Liver (tissue), 9 donors: ENCODE results near the gene COX10. TPM values are rescaled to one million over a fixed set of nuclear protein-coding genes. Genes with fewer than 3 reads are reported as not detected.

ENCODE experiments used
- DNase-seq: peaks from one replicate; pipeline ENCODE4 v3.0.0-alpha.2; 2017; ENCODE audit warnings: low spot score
- H3K27ac ChIP-seq, 2 donors: one replicate each; pipeline ENCODE4 v1.7.0; 2013; ENCODE audit warnings: inconsistent platforms in 2 of 2, low read length in 2 of 2, control low read depth in 1 of 2, low read depth in 1 of 2, mild to moderate bottlenecking in 1 of 2
- H3K27me3 ChIP-seq, 4 donors: one replicate each; pipeline versions ENCODE4 v1.6.1 to v1.7.0; 2013; ENCODE audit warnings: low read length in 3 of 4, inconsistent platforms in 1 of 4, mild to moderate bottlenecking in 1 of 4, moderate library complexity in 1 of 4; ENCODE audit not compliant: control insufficient read depth in 4 of 4, insufficient read depth in 4 of 4
- H3K36me3 ChIP-seq, 4 donors: one replicate each; pipeline versions ENCODE4 v1.6.1 to v1.7.0; 2013; ENCODE audit warnings: low read length in 3 of 4, mild to moderate bottlenecking in 3 of 4, low read depth in 1 of 4, moderate library complexity in 1 of 4; ENCODE audit not compliant: control insufficient read depth in 4 of 4, insufficient read depth in 3 of 4
- H3K4me1 ChIP-seq, 4 donors: one replicate each; pipeline versions ENCODE4 v1.6.1 to v1.7.0; 2013; ENCODE audit warnings: low read length in 3 of 4, mild to moderate bottlenecking in 3 of 4, moderate library complexity in 1 of 4; ENCODE audit not compliant: control insufficient read depth in 4 of 4, insufficient read depth in 4 of 4
- H3K4me3 ChIP-seq, 3 donors: one replicate each; pipeline versions ENCODE4 v1.6.1 to v1.7.0; 2013; ENCODE audit warnings: low read length in 3 of 3, control low read depth in 1 of 3, low read depth in 1 of 3, mild to moderate bottlenecking in 1 of 3
- H3K9ac ChIP-seq, 2 donors: one replicate each; pipeline ENCODE4 v1.7.0; 2013; ENCODE audit warnings: low read length in 2 of 2, mild to moderate bottlenecking in 2 of 2, moderate library complexity in 2 of 2, control low read depth in 1 of 2, low read depth in 1 of 2
- H3K9me3 ChIP-seq, 4 donors: one replicate each; pipeline versions ENCODE4 v1.6.1 to v1.7.0; 2013; ENCODE audit warnings: low read length in 3 of 4; ENCODE audit not compliant: control insufficient read depth in 4 of 4
- FOXA1 ChIP-seq: IDR thresholded peaks from 2 replicates; pipeline ENCODE4 v1.6.1; 2016; ENCODE audit warnings: antibody characterized with exemption
- GABPA ChIP-seq, 2 donors: IDR thresholded peaks in 1 of 2; conservative IDR thresholded peaks in 1 of 2; 2 replicates each; pipeline ENCODE4 v1.6.1; 2016; ENCODE audit warnings: antibody characterized with exemption in 2 of 2, mild to moderate bottlenecking in 1 of 2, moderate library complexity in 1 of 2
- HNF4A ChIP-seq, 2 donors: conservative IDR thresholded peaks; 2 replicates each; pipeline ENCODE4 v1.6.1; 2016; ENCODE audit warnings: antibody characterized with exemption in 2 of 2, mild to moderate bottlenecking in 2 of 2
- HNF4G ChIP-seq: IDR thresholded peaks from 2 replicates; pipeline ENCODE4 v1.6.1; 2016; ENCODE audit warnings: antibody characterized with exemption
- JUND ChIP-seq, 2 donors: IDR thresholded peaks; 2 replicates each; pipeline ENCODE4 v1.6.1; 2016; ENCODE audit warnings: antibody characterized with exemption in 2 of 2
- NR2F2 ChIP-seq: IDR thresholded peaks from 2 replicates; pipeline ENCODE4 v1.6.1; 2016; ENCODE audit warnings: antibody characterized with exemption
- RAD21 ChIP-seq, 2 donors: IDR thresholded peaks; 2 replicates each; pipeline ENCODE4 v1.6.1; 2016; ENCODE audit warnings: antibody characterized with exemption in 2 of 2, mild to moderate bottlenecking in 2 of 2
- SP1 ChIP-seq: IDR thresholded peaks from 2 replicates; pipeline ENCODE4 v1.6.1; 2018; ENCODE audit warnings: antibody characterized with exemption, mild to moderate bottlenecking
- TAF1 ChIP-seq: conservative IDR thresholded peaks from 2 replicates; pipeline ENCODE4 v1.6.1; 2016; ENCODE audit warnings: antibody characterized with exemption, mild to moderate bottlenecking
- YY1 ChIP-seq: IDR thresholded peaks from 2 replicates; pipeline ENCODE4 v1.6.1; 2016; ENCODE audit warnings: antibody characterized with exemption, mild to moderate bottlenecking
- WGBS: extraction: QIAGEN DNeasy Blood & Tissue Kit; methylation state at CpG from one replicate; pipeline ENCODE4 v1.1.7; 2013; 5-methylcytosine and 5-hydroxymethylcytosine counted together
- polyA plus RNA-seq, 2 donors: library from polyadenylated mRNA; stranded (reverse) in 1 of 2; unstranded in 1 of 2; fragments of 200-250 nt in 1 of 2; fragments of >200 nt in 1 of 2; fragmentation: Nextera tagmentation in 1 of 2; extraction: Ambion mirVana in 1 of 2; gene quantifications; one replicate each; pipeline versions ENCODE4 v1.2.1 to v1.2.3, GENCODE V29; 2013 to 2015
- total RNA-seq, 2 donors: library from RNA; depleted of rRNA; stranded (reverse); fragments of >200 nt; gene quantifications; one replicate each; pipeline ENCODE4 v1.2.3, GENCODE V29; 2014
- TF ChIP-seq, protein P1 (sequence below): fragments of 150-350 bp; IDR thresholded peaks from 2 replicates; pipeline ENCODE4 v1.5.1; 2017; ENCODE audit warnings: improper control_type of control experiment, low read depth, low read length; ENCODE audit not compliant: missing input control
- TF ChIP-seq, protein P2 (sequence below): IDR thresholded peaks from 2 replicates; pipeline ENCODE4 v1.6.1; 2016; ENCODE audit warnings: antibody characterized with exemption
- TF ChIP-seq, protein P3 (sequence below): IDR thresholded peaks from 2 replicates; pipeline ENCODE4 v1.6.1; 2016; ENCODE audit warnings: antibody characterized with exemption
- TF ChIP-seq, protein P4 (sequence below): IDR thresholded peaks from 2 replicates; pipeline ENCODE4 v1.6.1; 2016; ENCODE audit warnings: antibody characterized with exemption, mild to moderate bottlenecking
- TF ChIP-seq, protein P5 (sequence below): IDR thresholded peaks from 2 replicates; pipeline ENCODE4 v1.6.1; 2016; ENCODE audit warnings: antibody characterized with exemption
- donor health status: healthy.
- donor health status: healthy.
- donor health status: healthy.
- donor health status: healthy.
- donor health status: healthy.

COX10 gene
- total and polyA plus RNA-seq, 4 donors, result 7.0 to 15.1 (median 8.7) TPM

DNA sequence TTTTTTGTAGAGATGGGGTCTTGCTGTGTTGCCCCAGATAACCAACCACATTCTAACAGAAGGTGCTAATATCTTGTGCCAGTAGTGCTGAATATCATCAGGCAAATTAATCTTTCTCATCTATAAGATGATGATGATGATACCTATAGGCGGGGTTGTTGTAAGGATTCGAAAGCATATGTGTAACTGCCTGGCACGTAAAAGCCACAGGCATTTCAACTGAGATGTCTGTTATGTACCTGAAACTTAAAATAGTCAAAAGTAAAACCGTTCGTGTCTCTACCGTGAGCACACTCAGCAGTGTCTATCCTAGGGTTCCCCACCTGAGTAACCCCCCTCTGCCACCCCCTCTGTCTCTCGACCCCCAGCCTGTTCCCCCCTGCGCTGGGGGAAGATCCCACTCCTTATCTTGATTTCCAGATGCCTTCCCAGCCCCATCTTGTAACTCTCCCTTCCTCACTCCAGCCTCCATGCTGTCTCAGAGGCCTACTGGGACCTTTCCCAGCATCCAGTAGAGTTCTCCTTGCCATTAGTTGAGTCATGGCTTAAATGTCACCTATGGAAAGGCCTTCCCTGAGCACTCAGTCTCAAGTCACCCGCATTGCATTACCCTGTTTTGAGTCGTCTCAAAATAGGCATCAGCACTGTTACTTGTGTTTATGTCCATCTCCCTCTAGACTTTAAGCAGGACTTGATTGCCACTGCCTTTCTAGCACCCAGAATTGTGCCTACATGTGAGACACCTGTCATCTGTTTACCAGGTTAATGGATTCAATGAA, 133.3 kb downstream of the COX10 start:
- DNase-seq, result no peak
- Histone ChIP-seq H3K36me3 (peaks cover 0 to 3% (median 0%) of the 10 kb centered on the region in 4 donors), H3K9me3 (no peaks in the 10 kb centered on the region), H3K27me3 (no peaks in the 10 kb centered on the region), H3K9ac (no peak overlapping the region), H3K27ac (no peak overlapping the region), H3K4me1 (peaks cover 2 to 13% (median 7%) of the 10 kb centered on the region in 4 donors), H3K4me3 (no peak overlapping the region)
- WGBS, result 95% methylated on average over 10 of the region's 10 CpGs
- TF ChIP-seq FOXA1 (no peak), SP1 (no peak), TAF1 (no peak), JUND (IDR thresholded peaks at IDR 0.05) (no peak), HNF4G (no peak), NR2F2 (no peak), HNF4A (conservative IDR thresholded peaks at IDR 0.05) (no peak)

DNA sequence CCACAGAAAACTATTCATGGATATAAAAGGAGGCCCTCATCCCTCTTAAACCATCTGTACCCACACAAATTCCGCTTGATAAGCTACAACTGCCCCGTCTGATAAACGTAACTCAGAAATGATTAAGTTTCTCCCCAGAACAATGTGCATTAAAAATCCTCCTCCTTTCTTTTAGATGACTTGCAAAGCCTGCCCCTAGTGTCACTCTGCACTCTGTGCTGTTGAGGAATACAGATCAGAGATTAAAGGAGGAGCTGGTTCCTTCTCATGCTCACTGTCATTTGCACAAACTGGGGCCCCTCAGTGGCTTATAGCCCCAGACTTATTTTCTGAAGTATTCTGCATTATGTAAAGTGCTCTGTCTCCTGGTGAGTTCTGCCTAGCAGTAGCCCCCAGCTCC, 134.1 kb downstream of the COX10 start:
- H3K27ac ChIP-seq, result no peak overlapping the region
- H3K4me1 ChIP-seq, result peaks cover 2 to 13% (median 7%) of the 10 kb centered on the region in 4 donors
- DNase-seq, result no peak
- TF ChIP-seq HNF4G (no peak), HNF4A (conservative IDR thresholded peaks at IDR 0.05) (no peak), RAD21 (IDR thresholded peaks at IDR 0.05) (peak in 1 of 2 donors; percentile 8), YY1 (no peak)
- TF ChIP-seq, protein P1, sequence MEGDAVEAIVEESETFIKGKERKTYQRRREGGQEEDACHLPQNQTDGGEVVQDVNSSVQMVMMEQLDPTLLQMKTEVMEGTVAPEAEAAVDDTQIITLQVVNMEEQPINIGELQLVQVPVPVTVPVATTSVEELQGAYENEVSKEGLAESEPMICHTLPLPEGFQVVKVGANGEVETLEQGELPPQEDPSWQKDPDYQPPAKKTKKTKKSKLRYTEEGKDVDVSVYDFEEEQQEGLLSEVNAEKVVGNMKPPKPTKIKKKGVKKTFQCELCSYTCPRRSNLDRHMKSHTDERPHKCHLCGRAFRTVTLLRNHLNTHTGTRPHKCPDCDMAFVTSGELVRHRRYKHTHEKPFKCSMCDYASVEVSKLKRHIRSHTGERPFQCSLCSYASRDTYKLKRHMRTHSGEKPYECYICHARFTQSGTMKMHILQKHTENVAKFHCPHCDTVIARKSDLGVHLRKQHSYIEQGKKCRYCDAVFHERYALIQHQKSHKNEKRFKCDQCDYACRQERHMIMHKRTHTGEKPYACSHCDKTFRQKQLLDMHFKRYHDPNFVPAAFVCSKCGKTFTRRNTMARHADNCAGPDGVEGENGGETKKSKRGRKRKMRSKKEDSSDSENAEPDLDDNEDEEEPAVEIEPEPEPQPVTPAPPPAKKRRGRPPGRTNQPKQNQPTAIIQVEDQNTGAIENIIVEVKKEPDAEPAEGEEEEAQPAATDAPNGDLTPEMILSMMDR, result peak; percentile 6
- TF ChIP-seq, protein P2, sequence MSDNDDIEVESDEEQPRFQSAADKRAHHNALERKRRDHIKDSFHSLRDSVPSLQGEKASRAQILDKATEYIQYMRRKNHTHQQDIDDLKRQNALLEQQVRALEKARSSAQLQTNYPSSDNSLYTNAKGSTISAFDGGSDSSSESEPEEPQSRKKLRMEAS, result no peak
- H3K4me3 ChIP-seq, result no peak overlapping the region
- WGBS, result 94% methylated on average over 3 of the region's 3 CpGs
- H3K36me3 ChIP-seq, result peaks cover 0 to 2% (median under 1%) of the 10 kb centered on the region in 4 donors
- H3K9ac ChIP-seq, result no peak overlapping the region
- H3K27me3 ChIP-seq, result no peaks in the 10 kb centered on the region
- H3K9me3 ChIP-seq, result no peaks in the 10 kb centered on the region

DNA sequence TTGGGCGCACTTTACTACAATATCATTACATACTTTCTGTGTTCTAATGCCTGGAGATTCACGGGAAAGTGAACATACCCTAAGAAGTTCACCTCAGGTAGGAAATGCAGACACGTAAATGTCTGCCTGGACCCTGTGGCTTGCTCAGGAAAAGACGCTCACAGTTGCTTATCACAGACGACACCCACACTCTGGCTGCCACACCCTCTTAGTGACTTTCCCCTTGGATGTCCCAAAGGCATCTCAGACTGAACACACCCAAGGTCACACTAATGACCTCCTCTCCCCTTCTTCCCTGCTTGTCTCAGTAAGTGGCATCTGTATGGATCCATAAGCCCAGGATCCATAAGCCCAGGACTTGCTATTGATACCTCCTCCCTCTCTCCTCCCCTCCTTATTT, 134.8 kb downstream of the COX10 start:
- no peak overlapping the region for H3K27ac ChIP-seq
- H3K4me3 ChIP-seq, result no peak overlapping the region
- no peak for TF ChIP-seq YY1
- TF ChIP-seq, protein P3, sequence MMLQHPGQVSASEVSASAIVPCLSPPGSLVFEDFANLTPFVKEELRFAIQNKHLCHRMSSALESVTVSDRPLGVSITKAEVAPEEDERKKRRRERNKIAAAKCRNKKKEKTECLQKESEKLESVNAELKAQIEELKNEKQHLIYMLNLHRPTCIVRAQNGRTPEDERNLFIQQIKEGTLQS, result no peak
- no peak for TF ChIP-seq JUND (IDR thresholded peaks at IDR 0.05)
- TF ChIP-seq, protein P4, sequence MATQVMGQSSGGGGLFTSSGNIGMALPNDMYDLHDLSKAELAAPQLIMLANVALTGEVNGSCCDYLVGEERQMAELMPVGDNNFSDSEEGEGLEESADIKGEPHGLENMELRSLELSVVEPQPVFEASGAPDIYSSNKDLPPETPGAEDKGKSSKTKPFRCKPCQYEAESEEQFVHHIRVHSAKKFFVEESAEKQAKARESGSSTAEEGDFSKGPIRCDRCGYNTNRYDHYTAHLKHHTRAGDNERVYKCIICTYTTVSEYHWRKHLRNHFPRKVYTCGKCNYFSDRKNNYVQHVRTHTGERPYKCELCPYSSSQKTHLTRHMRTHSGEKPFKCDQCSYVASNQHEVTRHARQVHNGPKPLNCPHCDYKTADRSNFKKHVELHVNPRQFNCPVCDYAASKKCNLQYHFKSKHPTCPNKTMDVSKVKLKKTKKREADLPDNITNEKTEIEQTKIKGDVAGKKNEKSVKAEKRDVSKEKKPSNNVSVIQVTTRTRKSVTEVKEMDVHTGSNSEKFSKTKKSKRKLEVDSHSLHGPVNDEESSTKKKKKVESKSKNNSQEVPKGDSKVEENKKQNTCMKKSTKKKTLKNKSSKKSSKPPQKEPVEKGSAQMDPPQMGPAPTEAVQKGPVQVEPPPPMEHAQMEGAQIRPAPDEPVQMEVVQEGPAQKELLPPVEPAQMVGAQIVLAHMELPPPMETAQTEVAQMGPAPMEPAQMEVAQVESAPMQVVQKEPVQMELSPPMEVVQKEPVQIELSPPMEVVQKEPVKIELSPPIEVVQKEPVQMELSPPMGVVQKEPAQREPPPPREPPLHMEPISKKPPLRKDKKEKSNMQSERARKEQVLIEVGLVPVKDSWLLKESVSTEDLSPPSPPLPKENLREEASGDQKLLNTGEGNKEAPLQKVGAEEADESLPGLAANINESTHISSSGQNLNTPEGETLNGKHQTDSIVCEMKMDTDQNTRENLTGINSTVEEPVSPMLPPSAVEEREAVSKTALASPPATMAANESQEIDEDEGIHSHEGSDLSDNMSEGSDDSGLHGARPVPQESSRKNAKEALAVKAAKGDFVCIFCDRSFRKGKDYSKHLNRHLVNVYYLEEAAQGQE, result no peak
- TF ChIP-seq GABPA (IDR thresholded peaks at IDR 0.05 in 1 of 2, conservative IDR thresholded peaks at IDR 0.05 in 1 of 2), result no peak
- no peak for TF ChIP-seq TAF1
- TF ChIP-seq HNF4A (conservative IDR thresholded peaks at IDR 0.05), result no peak
- TF ChIP-seq, protein P1, result no peak
- TF ChIP-seq RAD21 (IDR thresholded peaks at IDR 0.05), result no peak
- TF ChIP-seq, protein P5, sequence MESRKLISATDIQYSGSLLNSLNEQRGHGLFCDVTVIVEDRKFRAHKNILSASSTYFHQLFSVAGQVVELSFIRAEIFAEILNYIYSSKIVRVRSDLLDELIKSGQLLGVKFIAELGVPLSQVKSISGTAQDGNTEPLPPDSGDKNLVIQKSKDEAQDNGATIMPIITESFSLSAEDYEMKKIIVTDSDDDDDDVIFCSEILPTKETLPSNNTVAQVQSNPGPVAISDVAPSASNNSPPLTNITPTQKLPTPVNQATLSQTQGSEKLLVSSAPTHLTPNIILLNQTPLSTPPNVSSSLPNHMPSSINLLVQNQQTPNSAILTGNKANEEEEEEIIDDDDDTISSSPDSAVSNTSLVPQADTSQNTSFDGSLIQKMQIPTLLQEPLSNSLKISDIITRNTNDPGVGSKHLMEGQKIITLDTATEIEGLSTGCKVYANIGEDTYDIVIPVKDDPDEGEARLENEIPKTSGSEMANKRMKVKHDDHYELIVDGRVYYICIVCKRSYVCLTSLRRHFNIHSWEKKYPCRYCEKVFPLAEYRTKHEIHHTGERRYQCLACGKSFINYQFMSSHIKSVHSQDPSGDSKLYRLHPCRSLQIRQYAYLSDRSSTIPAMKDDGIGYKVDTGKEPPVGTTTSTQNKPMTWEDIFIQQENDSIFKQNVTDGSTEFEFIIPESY, result no peak
- peaks cover 2 to 15% (median 9%) of the 10 kb centered on the region in 4 donors for H3K4me1 ChIP-seq
- H3K27me3 ChIP-seq, result no peaks in the 10 kb centered on the region
- H3K36me3 ChIP-seq, result peaks cover 0 to 3% (median 1%) of the 10 kb centered on the region in 4 donors
- peak; percentile 47 for DNase-seq
- 77% methylated on average over 5 of the region's 5 CpGs for WGBS
- no peaks in the 10 kb centered on the region for H3K9me3 ChIP-seq
- no peak overlapping the region for H3K9ac ChIP-seq
